Spleen (tissue), 11 donors: ENCODE data around the gene SULT1A2. TPM values are rescaled to one million over a fixed set of nuclear protein-coding genes. Genes with fewer than 3 reads are reported as not detected.
"Not testable (repeated sequence)": the region's sequence is repeated elsewhere in the genome, so short reads cannot be mapped to it uniquely, and the experiment has no call there.

Experiments
- DNase-seq: peaks from one replicate; pipeline ENCODE4 v3.0.0-alpha.2; 2020
- H3K27ac ChIP-seq, 8 donors: fragments of 200-600 bp; sonication (generic) in 7 of 8; 1 replicate in 4 of 8; 2 replicates in 4 of 8; pipeline versions ENCODE4 v1.5.0 to v1.8.0; 2016 to 2021; ENCODE audit warnings: inconsistent platforms in 4 of 8, mild to moderate bottlenecking in 4 of 8, moderate library complexity in 1 of 8
- H3K27me3 ChIP-seq, 7 donors: fragments of 200-600 bp; sonication (generic) in 6 of 7; replicated peaks in 1 of 7; 1 replicate in 4 of 7; 2 replicates in 3 of 7; pipeline versions ENCODE4 v1.5.0 to v1.8.0; 2016 to 2021; ENCODE audit warnings: inconsistent platforms in 3 of 7, mild to moderate bottlenecking in 1 of 7
- H3K36me3 ChIP-seq, 6 donors: fragments of 200-600 bp; sonication (generic) in 5 of 6; 1 replicate in 4 of 6; 2 replicates in 2 of 6; pipeline versions ENCODE4 v1.5.0 to v1.8.0; 2016 to 2021; ENCODE audit warnings: inconsistent platforms in 2 of 6
- H3K4me1 ChIP-seq, 6 donors: fragments of 200-600 bp; sonication (generic) in 5 of 6; 1 replicate in 3 of 6; 2 replicates in 3 of 6; pipeline versions ENCODE4 v1.5.0 to v1.8.0; 2016 to 2021; ENCODE audit warnings: inconsistent platforms in 3 of 6
- H3K4me3 ChIP-seq, 8 donors: fragments of 200-600 bp; sonication (generic) in 7 of 8; 1 replicate in 4 of 8; 2 replicates in 4 of 8; pipeline versions ENCODE4 v1.5.0 to v1.8.0; 2016 to 2021; ENCODE audit warnings: inconsistent platforms in 4 of 8, mild to moderate bottlenecking in 4 of 8, moderate library complexity in 2 of 8
- H3K9me3 ChIP-seq, 8 donors: fragments of 200-600 bp; sonication (generic) in 7 of 8; 1 replicate in 4 of 8; 2 replicates in 4 of 8; pipeline versions ENCODE4 v1.5.0 to v1.8.0; 2016 to 2021; ENCODE audit warnings: inconsistent platforms in 4 of 8
- CTCF ChIP-seq, 11 experiments: fragments of 200-600 bp in 7 of 11; fragments of 450-650 bp in 4 of 11; sonication (generic) in 4 of 11; IDR thresholded peaks in 8 of 11; conservative IDR thresholded peaks in 3 of 11; 1 replicate in 7 of 11; 2 replicates in 4 of 11; pipeline versions ENCODE4 v1.4.0 to v1.8.0; 2016 to 2021; ENCODE audit warnings: antibody characterized with exemption in 11 of 11, inconsistent platforms in 4 of 11, mild to moderate bottlenecking in 1 of 11
- POLR2A ChIP-seq, 3 donors: fragments of 450-650 bp; IDR thresholded peaks; one replicate each; pipeline ENCODE4 v1.5.1; 2017; ENCODE audit warnings: antibody characterized with exemption in 3 of 3, mild to moderate bottlenecking in 1 of 3
- POLR2AphosphoS5 ChIP-seq, 3 donors: sonication (generic); formaldehyde crosslinking; IDR thresholded peaks; one replicate each; pipeline ENCODE4 v1.5.1; 2017; ENCODE audit warnings: antibody characterized with exemption in 3 of 3
- WGBS, 5 donors: extraction: QIAGEN DNeasy Blood & Tissue Kit in 3 of 5; methylation state at CpG; one replicate each; pipeline versions ENCODE4 v1.1.5 to v1.1.7; 2013 to 2018; 5-methylcytosine and 5-hydroxymethylcytosine counted together
- intact Hi-C: fragments of 100-400 bp; cut with DNase I; formaldehyde crosslinking; loops from one replicate; pipeline ENCODE4 v1.15.0; 2023; ENCODE audit warnings: low total_unique reads
- polyA plus RNA-seq, 3 donors: library from polyadenylated mRNA; stranded (reverse); fragments of 200-250 nt; gene quantifications; one replicate each; pipeline ENCODE4 v1.2.1, GENCODE V29; 2013
- total RNA-seq, 7 donors: library from RNA; depleted of rRNA in 3 of 7; stranded (reverse); fragments of >200 nt in 3 of 7; fragmentation: NEBNext Ultra II Directional in 4 of 7; extraction: Animal tissue kit (Norgen Biotek cat#: 25700) in 4 of 7; gene quantifications; one replicate each; pipeline versions ENCODE4 v1.1.0 to v1.2.1, GENCODE V29; 2016 to 2021
- donor health status: healthy with polysubstance abuse.
- donor health status: DM: no; HTN: no; CAD: no; lungs with moderate emphysema.
- donor health status: DM: no; HTN: no; CAD: no.
- donor health status: Bipolar disorder and iron deficiency.
- donor health status: healthy.
- donor health status: DM: no; HTN: no; CAD: no.
- donor health status: DM: yes; HTN: yes; CAD: no.

The SULT1A2 gene
- total and polyA plus RNA-seq, 10 donors: 1.3 to 9.4 (median 4.0) TPM

- TF ChIP-seq POLR2A (IDR thresholded peaks at IDR 0.05) (no peak), CTCF (IDR thresholded peaks at IDR 0.05 in 8 of 11, conservative IDR thresholded peaks at IDR 0.05 in 3 of 11) (no peak), POLR2AphosphoS5 (IDR thresholded peaks at IDR 0.05) (no peak)
- intact Hi-C loops: no loop called here
- H3K4me3 ChIP-seq: no peak overlapping the region
- no peak for DNase-seq
- H3K27ac ChIP-seq: no peak overlapping the region
- peaks cover 0 to 26% (median 17%) of the 10 kb centered on the region in 6 donors for H3K4me1 ChIP-seq
- peaks cover 0 to 30% (median 2%) of the 10 kb centered on the region in 6 donors for H3K36me3 ChIP-seq
- H3K27me3 ChIP-seq: no peaks in the 10 kb centered on the region
- WGBS, 5 donors: 91 to 96% (median 93%) methylated on average over 5 of the region's 5 CpGs
- peaks cover 0 to 19% (median 17%) of the 10 kb centered on the region in 8 donors for H3K9me3 ChIP-seq
These were observed 27.8 kb downstream of the SULT1A2 start for GRCh38 chr16:28569021-28569420.

- intact Hi-C loops: no loop called here
- Histone ChIP-seq H3K27ac (no peak overlapping the region), H3K4me1 (peaks cover 0 to 10% (median 4%) of the 10 kb centered on the region in 6 donors), H3K4me3 (no peak overlapping the region), H3K27me3 (no peaks in the 10 kb centered on the region), H3K36me3 (peaks cover 0 to 28% (median 2%) of the 10 kb centered on the region in 6 donors), H3K9me3 (peaks cover 0 to 19% (median 17%) of the 10 kb centered on the region in 8 donors)
- DNase-seq: no peak
- 94 to 98% (median 98%) methylated on average over 2 of the region's 2 CpGs for WGBS, 5 donors
- no peak for TF ChIP-seq CTCF (IDR thresholded peaks at IDR 0.05 in 8 of 11, conservative IDR thresholded peaks at IDR 0.05 in 3 of 11)
- no peak for TF ChIP-seq POLR2AphosphoS5 (IDR thresholded peaks at IDR 0.05)
- no peak for TF ChIP-seq POLR2A (IDR thresholded peaks at IDR 0.05)
These were observed 29.6 kb downstream of the SULT1A2 start for GRCh38 chr16:28567292-28567691.

- WGBS, 5 donors: 96 to 100% (median 98%) methylated on average over 4 of the region's 4 CpGs
These were observed 30.5 kb downstream of the SULT1A2 start for GRCh38 chr16:28566233-28566925.

GRCh38 chr16:28563218-28563617 lies 33.6 kb downstream of the SULT1A2 start:
- peaks cover 0 to 44% (median 6%) of the 10 kb centered on the region in 6 donors for H3K36me3 ChIP-seq
- no peaks in the 10 kb centered on the region for H3K27me3 ChIP-seq
- H3K4me3 ChIP-seq: no peak overlapping the region
- DNase-seq: no peak
- 82 to 94% (median 89%) methylated on average over 6 of the region's 6 CpGs for WGBS, 5 donors
- H3K4me1 ChIP-seq: peaks cover 0 to 22% (median 6%) of the 10 kb centered on the region in 6 donors
- H3K27ac ChIP-seq: no peak overlapping the region
- intact Hi-C loops: no loop called here
- peaks cover 0 to 19% (median 17%) of the 10 kb centered on the region in 8 donors for H3K9me3 ChIP-seq
- TF ChIP-seq CTCF (IDR thresholded peaks at IDR 0.05 in 8 of 11, conservative IDR thresholded peaks at IDR 0.05 in 3 of 11) (no peak), POLR2A (IDR thresholded peaks at IDR 0.05) (no peak), POLR2AphosphoS5 (IDR thresholded peaks at IDR 0.05) (no peak)

More at GRCh38 chr16:28566233-28566925, 30.5 kb downstream of the SULT1A2 start:
- peaks cover 0 to 28% (median 2%) of the 10 kb centered on the region in 6 donors for H3K36me3 ChIP-seq
- peaks cover 0 to 19% (median 17%) of the 10 kb centered on the region in 8 donors for H3K9me3 ChIP-seq
- H3K27me3 ChIP-seq, intact Hi-C loops, H3K27ac ChIP-seq, H3K4me3 ChIP-seq, DNase-seq: not testable (repeated sequence)
- H3K4me1 ChIP-seq: peaks cover 0 to 12% (median 5%) of the 10 kb centered on the region in 6 donors
